ENCODE measurements around the gene ARHGAP12.

DNA sequence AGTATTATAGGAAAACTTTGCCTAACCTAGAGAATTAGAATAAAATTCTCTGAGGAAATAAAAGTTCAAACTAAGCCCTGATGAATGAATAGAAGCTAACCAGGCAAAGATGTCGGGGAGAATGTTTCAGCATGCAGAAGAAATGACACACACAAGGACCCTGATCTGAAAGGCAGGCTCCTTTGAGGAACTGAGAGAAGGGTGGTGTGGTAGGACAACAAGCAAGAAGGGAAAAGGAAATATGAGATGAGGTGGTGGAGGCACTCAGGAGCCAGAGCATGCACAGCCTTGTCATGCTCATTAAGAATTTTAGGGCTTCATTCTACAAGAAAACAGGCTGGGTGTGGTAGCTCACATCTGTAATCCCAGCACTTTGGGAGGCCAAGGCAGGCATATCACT lies 90.6 kb downstream of the ARHGAP12 start:
- TF ChIP-seq, protein P1, sequence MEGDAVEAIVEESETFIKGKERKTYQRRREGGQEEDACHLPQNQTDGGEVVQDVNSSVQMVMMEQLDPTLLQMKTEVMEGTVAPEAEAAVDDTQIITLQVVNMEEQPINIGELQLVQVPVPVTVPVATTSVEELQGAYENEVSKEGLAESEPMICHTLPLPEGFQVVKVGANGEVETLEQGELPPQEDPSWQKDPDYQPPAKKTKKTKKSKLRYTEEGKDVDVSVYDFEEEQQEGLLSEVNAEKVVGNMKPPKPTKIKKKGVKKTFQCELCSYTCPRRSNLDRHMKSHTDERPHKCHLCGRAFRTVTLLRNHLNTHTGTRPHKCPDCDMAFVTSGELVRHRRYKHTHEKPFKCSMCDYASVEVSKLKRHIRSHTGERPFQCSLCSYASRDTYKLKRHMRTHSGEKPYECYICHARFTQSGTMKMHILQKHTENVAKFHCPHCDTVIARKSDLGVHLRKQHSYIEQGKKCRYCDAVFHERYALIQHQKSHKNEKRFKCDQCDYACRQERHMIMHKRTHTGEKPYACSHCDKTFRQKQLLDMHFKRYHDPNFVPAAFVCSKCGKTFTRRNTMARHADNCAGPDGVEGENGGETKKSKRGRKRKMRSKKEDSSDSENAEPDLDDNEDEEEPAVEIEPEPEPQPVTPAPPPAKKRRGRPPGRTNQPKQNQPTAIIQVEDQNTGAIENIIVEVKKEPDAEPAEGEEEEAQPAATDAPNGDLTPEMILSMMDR (conservative IDR thresholded peaks at IDR 0.05; ENCODE audit: low read length) = no peak
- no peak for TF ChIP-seq EZH2phosphoT487 (IDR thresholded peaks at IDR 0.05; ENCODE audit: borderline replicate concordance)

All from Loucy (cell line).